Endothelial cell of umbilical vein (primary cell): ENCODE measurements around the gene KHDC1L.

Experiments used
- CTCF ChIP-seq, 2 donors: IDR thresholded peaks; 1 replicate in 1 of 2; 2 replicates in 1 of 2; pipeline ENCODE4 v1.5.1; 2011; ENCODE audit warnings: low read length in 2 of 2, mild to moderate bottlenecking in 2 of 2, moderate library complexity in 2 of 2, control low read depth in 1 of 2, inconsistent platforms in 1 of 2, low read depth in 1 of 2; ENCODE audit not compliant: insufficient read depth in 1 of 2; ENCODE audit errors: extremely low read depth in 1 of 2
- EZH2 ChIP-seq: IDR thresholded peaks from 2 replicates; pipeline ENCODE4 v1.6.1; 2012; ENCODE audit warnings: borderline replicate concordance, low read depth, mild to moderate bottlenecking, moderate library complexity, low read length, inconsistent platforms; ENCODE audit not compliant: severe bottlenecking
- FOS ChIP-seq: IDR thresholded peaks from 2 replicates; pipeline ENCODE4 v1.6.1; 2011; ENCODE audit warnings: mild to moderate bottlenecking, low read length, moderate library complexity, borderline replicate concordance; ENCODE audit not compliant: insufficient read depth
- JUN ChIP-seq: IDR thresholded peaks from 2 replicates; pipeline ENCODE4 v1.6.1; 2011; ENCODE audit warnings: borderline replicate concordance, low read depth; ENCODE audit not compliant: insufficient read length, insufficient read depth
- MAX ChIP-seq: IDR thresholded peaks from 2 replicates; pipeline ENCODE4 v1.6.1; 2011; ENCODE audit not compliant: insufficient read depth, insufficient read length
- POLR2A ChIP-seq: IDR thresholded peaks from 2 replicates; pipeline ENCODE4 v1.6.1; 2012; ENCODE audit warnings: low read depth, mild to moderate bottlenecking, control low read depth, low read length
- POLR2AphosphoS5 ChIP-seq: IDR thresholded peaks from 2 replicates; pipeline ENCODE4 v1.6.1; 2012; ENCODE audit warnings: low read depth, mild to moderate bottlenecking, control low read depth, low read length, moderate library complexity; ENCODE audit not compliant: insufficient read depth

GRCh38 chr6:73258721-73259120 lies 33.4 kb upstream of the KHDC1L start:
- TF ChIP-seq MAX (no peak), CTCF (IDR thresholded peaks at IDR 0.05; ENCODE audit: extremely low read depth in 1 of 2, insufficient read depth in 1 of 2, low read depth in 1 of 2, low read length in 2 of 2) (no peak), FOS (no peak), JUN (no peak), POLR2A (no peak), EZH2 (no peak), POLR2AphosphoS5 (no peak)
